Heart left ventricle (tissue), 16 donors: ENCODE data around the gene HYOU1. TPM values are rescaled to one million over a fixed set of nuclear protein-coding genes. Genes with fewer than 3 reads are reported as not detected.

Experiments
- ATAC-seq, 4 donors: fragments of 200-7000 bp; cut with Tn5 transposase; one replicate each; pipeline ENCODE4 v1.9.1; 2020 to 2022; ENCODE audit warnings: moderate library complexity in 4 of 4, mild to moderate bottlenecking in 3 of 4, moderate number of reproducible peaks in 1 of 4
- DNase-seq, 5 donors: peaks; one replicate each; pipeline ENCODE4 v3.0.0-alpha.2; 2020
- H3K27ac ChIP-seq, 12 donors: fragments of 200-600 bp; sonication (generic) in 4 of 12; one replicate each; pipeline versions ENCODE4 v1.5.0 to v1.8.0; 2016 to 2022; ENCODE audit warnings: mild to moderate bottlenecking in 2 of 12
- H3K27me3 ChIP-seq, 9 donors: fragments of 200-600 bp; sonication (generic) in 2 of 9; one replicate each; pipeline versions ENCODE4 v1.5.1 to v1.8.0; 2016 to 2022; ENCODE audit warnings: mild to moderate bottlenecking in 3 of 9
- H3K36me3 ChIP-seq, 9 donors: fragments of 200-600 bp; sonication (generic) in 2 of 9; one replicate each; pipeline versions ENCODE4 v1.5.0 to v1.8.0; 2018 to 2022; ENCODE audit warnings: mild to moderate bottlenecking in 2 of 9
- H3K4me1 ChIP-seq, 12 donors: fragments of 200-600 bp; sonication (generic) in 4 of 12; one replicate each; pipeline versions ENCODE4 v1.5.0 to v1.8.0; 2016 to 2022; ENCODE audit warnings: mild to moderate bottlenecking in 3 of 12
- H3K4me3 ChIP-seq, 12 donors: fragments of 200-600 bp; sonication (generic) in 4 of 12; one replicate each; pipeline versions ENCODE4 v1.5.0 to v1.8.0; 2017 to 2022; ENCODE audit warnings: mild to moderate bottlenecking in 9 of 12, moderate library complexity in 4 of 12
- H3K9me3 ChIP-seq, 12 donors: fragments of 200-600 bp; sonication (generic) in 4 of 12; one replicate each; pipeline versions ENCODE4 v1.5.0 to v1.8.0; 2016 to 2022; ENCODE audit warnings: mild to moderate bottlenecking in 1 of 12
- POLR2A ChIP-seq, 2 donors: fragments of 450-650 bp; IDR thresholded peaks; one replicate each; pipeline ENCODE4 v1.6.1; 2017; ENCODE audit warnings: antibody characterized with exemption in 2 of 2, mild to moderate bottlenecking in 2 of 2, moderate library complexity in 2 of 2
- WGBS, 4 donors: extraction: QIAGEN DNeasy Blood & Tissue Kit in 2 of 4; methylation state at CpG; one replicate each; pipeline versions ENCODE4 v1.1.5 to v1.1.7; 2013 to 2018; 5-methylcytosine and 5-hydroxymethylcytosine counted together
- intact Hi-C, 10 donors: fragments of 100-400 bp; cut with DNase I; formaldehyde crosslinking; loops; one replicate each; pipeline versions ENCODE4 v1.11.1 to v1.14.2; 2022
- microRNA-seq, 4 donors: library from miRNA; unstranded; fragments of <30 nt; microRNA quantifications; one replicate each; pipeline versions ENCODE4 to v1.2.0, GENCODE V29; 2017 to 2020
- polyA plus RNA-seq, 2 donors: library from polyadenylated mRNA; stranded (reverse); fragments of 200-250 nt; gene quantifications; one replicate each; pipeline ENCODE4 v1.2.3, GENCODE V29; 2013
- total RNA-seq, 9 donors: library from RNA; depleted of rRNA in 2 of 9; stranded (reverse); fragments of >200 nt in 2 of 9; fragmentation: NEBNext Ultra II Directional in 3 of 9; extraction: Animal tissue kit (Norgen Biotek cat#: 25700) in 3 of 9; gene quantifications; one replicate each; pipeline versions ENCODE4 v1.1.0 to v1.2.4, GENCODE V29; 2016 to 2023
- TF ChIP-seq, protein P1 (sequence below), 12 donors: fragments of 200-600 bp; sonication (generic) in 4 of 12; IDR thresholded peaks; one replicate each; pipeline versions ENCODE4 v1.5.0 to v1.8.0; 2018 to 2022; ENCODE audit warnings: antibody characterized with exemption in 12 of 12, mild to moderate bottlenecking in 5 of 12
- donor health status: ischemic (EF 13 %, LVEDD 7.1; RV severe dilation, severe dysfunction).
- donor health status: healthy with polysubstance abuse.
- donor health status: DM: no; HTN: yes; CAD: no.
- donor health status: DM: no; HTN: no; CAD: no.
- donor health status: ischemic (EF 25% LVEDD 6.9; RV normal size, moderate dysfunction).
- donor health status: ischemic (EF 25% LVEDD 5.7; RV mildly dilated, moderate dysfunction).
- donor health status: healthy.
- donor health status: DM: yes; HTN: yes; CAD: no.
- donor health status: ischemic (EF 35%, LVEDD 5.7; RV mildly dilated, moderate dysfunction).
- donor health status: nonischemic (EF 11% LVEDD 7.7; RV severe dilation, severe dysfunction).
- donor health status: DM: yes; HTN: yes; CAD: no.
- donor health status: PGD.
- donor health status: ischemic (EF 29% LVEDD 5.4; RV normal size, mild dysfunction).
- donor health status: nonischemic (EF 23%, LVEDD 6.1; RV moderate dilation, normal function).

Gene HYOU1
- total and polyA plus RNA-seq, 11 donors: 34.7 to 260 (median 68.6) TPM

DNA sequence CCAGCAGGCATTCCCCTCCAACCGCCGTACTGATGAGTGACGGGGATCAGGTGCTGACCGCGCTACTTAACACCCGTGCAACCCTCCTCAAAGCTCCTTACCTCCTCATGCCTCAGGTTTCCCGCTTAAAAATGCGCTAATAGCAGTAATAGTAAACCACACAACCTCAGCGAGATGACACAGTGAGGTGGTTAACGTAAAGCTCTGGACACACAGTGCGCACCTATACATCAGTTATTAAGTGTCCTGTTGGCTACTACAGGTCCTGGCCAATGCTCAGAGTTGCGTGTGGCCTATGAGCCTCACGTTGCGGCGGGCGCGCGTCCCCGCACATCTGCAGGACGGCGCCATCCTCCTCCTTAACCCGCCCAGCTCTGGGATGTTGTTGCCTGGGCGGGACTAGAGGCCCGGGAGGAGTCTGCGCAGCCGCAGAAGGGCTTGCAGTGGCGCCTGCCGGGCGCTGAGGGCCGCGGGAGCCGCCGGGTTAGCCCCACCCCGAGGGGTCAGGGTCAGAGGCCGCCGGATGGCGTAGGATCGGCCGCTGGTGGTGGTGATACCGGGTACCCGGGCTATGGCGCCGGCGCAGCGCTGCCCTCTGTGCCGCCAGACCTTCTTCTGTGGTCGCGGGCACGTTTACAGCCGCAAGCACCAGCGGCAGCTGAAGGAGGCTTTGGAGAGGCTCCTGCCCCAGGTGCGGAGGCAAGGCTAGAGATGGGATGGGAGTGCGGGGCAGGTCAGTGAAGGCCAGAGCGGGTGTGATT, 59.2 kb downstream of the HYOU1 start, which contains the start of gene CENATAC:
CENATAC (plus strand) TSS at position 512 of the 761 bp plus-strand sequence; CDS start at position 572, 60 bp downstream.
- ATAC-seq (peak; percentile 98 to 100 (median 100)), DNase-seq (peak; percentile 95 to 98 (median 97))
- intact Hi-C loops: loop anchor here in 2 of 10 donors (2.0 kb wide), 2 partner anchors 21 to 33 kb away; partner anchors contain the start of genes RPS25 (in 1 of the 2), SLC37A4 (in 1 of the 2) and TRAPPC4 (in 1 of the 2)
- TF ChIP-seq POLR2A (IDR thresholded peaks at IDR 0.05): peak in 1 of 2 donors; percentile 95
- TF ChIP-seq, protein P1, sequence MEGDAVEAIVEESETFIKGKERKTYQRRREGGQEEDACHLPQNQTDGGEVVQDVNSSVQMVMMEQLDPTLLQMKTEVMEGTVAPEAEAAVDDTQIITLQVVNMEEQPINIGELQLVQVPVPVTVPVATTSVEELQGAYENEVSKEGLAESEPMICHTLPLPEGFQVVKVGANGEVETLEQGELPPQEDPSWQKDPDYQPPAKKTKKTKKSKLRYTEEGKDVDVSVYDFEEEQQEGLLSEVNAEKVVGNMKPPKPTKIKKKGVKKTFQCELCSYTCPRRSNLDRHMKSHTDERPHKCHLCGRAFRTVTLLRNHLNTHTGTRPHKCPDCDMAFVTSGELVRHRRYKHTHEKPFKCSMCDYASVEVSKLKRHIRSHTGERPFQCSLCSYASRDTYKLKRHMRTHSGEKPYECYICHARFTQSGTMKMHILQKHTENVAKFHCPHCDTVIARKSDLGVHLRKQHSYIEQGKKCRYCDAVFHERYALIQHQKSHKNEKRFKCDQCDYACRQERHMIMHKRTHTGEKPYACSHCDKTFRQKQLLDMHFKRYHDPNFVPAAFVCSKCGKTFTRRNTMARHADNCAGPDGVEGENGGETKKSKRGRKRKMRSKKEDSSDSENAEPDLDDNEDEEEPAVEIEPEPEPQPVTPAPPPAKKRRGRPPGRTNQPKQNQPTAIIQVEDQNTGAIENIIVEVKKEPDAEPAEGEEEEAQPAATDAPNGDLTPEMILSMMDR (IDR thresholded peaks at IDR 0.05): peak in 4 of 12 donors; percentile 9 to 43 (median 28)
- WGBS, 4 donors: 0% methylated on average over 21 to 54 of the region's 54 CpGs
- H3K36me3 ChIP-seq: peaks cover 0 to 40% (median 31%) of the 10 kb centered on the region in 9 donors
- no peaks in the 10 kb centered on the region for H3K9me3 ChIP-seq
- H3K4me1 ChIP-seq: peaks cover 0 to 23% (median 17%) of the 10 kb centered on the region in 12 donors
- H3K27ac ChIP-seq: peak within 1 kb of the TSS; percentile 57 to 91 (median 84)
- H3K4me3 ChIP-seq: peak within 1 kb of the TSS; percentile 53 to 95 (median 87)
- H3K27me3 ChIP-seq: no peaks in the 10 kb centered on the region

DNA sequence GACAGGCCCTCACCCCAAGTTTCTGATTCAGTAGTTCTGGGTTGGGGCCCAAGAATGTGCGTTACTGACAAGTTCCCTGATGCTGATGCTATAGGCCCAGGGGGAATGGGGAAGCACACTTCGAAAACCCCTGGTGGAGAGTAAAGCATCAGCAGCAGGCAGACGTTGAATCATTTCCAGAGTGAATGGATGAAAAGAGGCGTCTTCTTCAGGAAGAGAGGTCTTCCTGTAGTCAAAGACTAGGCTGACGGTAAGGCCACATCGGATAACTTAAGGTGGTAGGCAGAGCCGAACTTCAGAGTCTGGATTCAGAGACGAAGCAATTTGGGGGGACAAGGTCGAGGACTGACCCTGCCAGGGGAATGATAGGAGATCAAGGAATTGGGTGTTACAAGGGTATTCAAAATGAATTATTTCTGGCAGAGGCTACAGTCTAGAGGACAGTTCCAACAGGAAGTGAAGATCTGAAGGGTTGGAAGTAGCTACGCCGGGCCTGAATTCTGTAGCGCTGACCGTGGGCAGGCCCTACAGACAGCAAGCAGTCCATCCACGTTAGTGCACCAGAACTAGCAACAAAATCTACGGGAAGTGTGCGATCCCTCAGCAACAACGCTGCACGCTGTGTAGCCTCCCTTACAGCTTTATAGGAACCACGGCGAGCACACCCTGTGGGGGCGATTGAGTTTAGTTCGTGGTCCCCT, 59.9 kb downstream of the HYOU1 start:
- intact Hi-C loops: no loop called here
- no peaks in the 10 kb centered on the region for H3K27me3 ChIP-seq
- no peak for TF ChIP-seq POLR2A (IDR thresholded peaks at IDR 0.05)
- TF ChIP-seq, protein P1 (IDR thresholded peaks at IDR 0.05): no peak
- H3K4me1 ChIP-seq: peaks cover 0 to 23% (median 17%) of the 10 kb centered on the region in 12 donors
- WGBS, 4 donors: 16 to 19% (median 17%) methylated on average over 22 of the region's 22 CpGs
- ATAC-seq: peak; percentile 12 to 32 (median 22)
- H3K27ac ChIP-seq: peak overlapping the region in 11 of 12 donors; percentile 72 to 91 (median 85)
- peaks cover 0 to 33% (median 24%) of the 10 kb centered on the region in 9 donors for H3K36me3 ChIP-seq
- peak overlapping the region; percentile 53 to 95 (median 87) for H3K4me3 ChIP-seq
- no peaks in the 10 kb centered on the region for H3K9me3 ChIP-seq
- DNase-seq: peak in 1 of 5 donors; percentile 38

Small RNA genes within 50 kb of the gene (microRNA-seq; reads per million reads assigned to microRNA genes)
- 0 to 0.41 (median 0.19) reads per million in 4 donors for gene MIR3656

Other genes with a start within 250 kb of the HYOU1 start
- gene CXCR5, start 173.3 kb downstream of the HYOU1 start, total RNA-seq: under 1 TPM in 1 of 9 donors, not detected in 8; 0.11 TPM
- under 1 TPM; 0.25 to 0.27 TPM for gene CXCR5, start 173.3 kb downstream of the HYOU1 start, polyA plus RNA-seq
- 10 to 100 TPM; 33.4 to 80.3 (median 44.3) TPM for gene BCL9L, start 131.3 kb downstream of the HYOU1 start, total RNA-seq
- 100 to 1,000 TPM in 1 of 2 donors, 10 to 100 TPM in 1; 28.0 to 102 TPM for gene BCL9L, start 131.3 kb downstream of the HYOU1 start, polyA plus RNA-seq
- gene UPK2, start 100.9 kb downstream of the HYOU1 start, total RNA-seq: not detected
- not detected for gene UPK2, start 100.9 kb downstream of the HYOU1 start, polyA plus RNA-seq
- gene FOXR1, start 85.4 kb downstream of the HYOU1 start, total RNA-seq: not detected
- not detected for gene FOXR1, start 85.4 kb downstream of the HYOU1 start, polyA plus RNA-seq
- 10 to 100 TPM in 6 of 9 donors, 1 to 10 TPM in 3; 7.9 to 15.8 (median 11.7) TPM for gene CENATAC, start 59.1 kb downstream of the HYOU1 start, total RNA-seq
- gene CENATAC, start 59.1 kb downstream of the HYOU1 start, polyA plus RNA-seq: 10 to 100 TPM in 1 of 2 donors, 1 to 10 TPM in 1; 9.5 to 27.3 TPM
- gene RPS25, start 38.9 kb downstream of the HYOU1 start, total RNA-seq: 1,000 to 10,000 TPM in 2 of 9 donors, 100 to 1,000 TPM in 7; 719 to 1,307 (median 821) TPM
- 1,000 to 10,000 TPM; 1,773 to 1,882 TPM for gene RPS25, start 38.9 kb downstream of the HYOU1 start, polyA plus RNA-seq
- gene TRAPPC4, start 38.4 kb downstream of the HYOU1 start, total RNA-seq: 10 to 100 TPM; 31.9 to 57.1 (median 44.4) TPM
- 10 to 100 TPM; 21.5 to 74.8 TPM for gene TRAPPC4, start 38.4 kb downstream of the HYOU1 start, polyA plus RNA-seq
- 10 to 100 TPM in 3 of 9 donors, 1 to 10 TPM in 6; 4.5 to 18.5 (median 7.7) TPM for gene SLC37A4, start 26.3 kb downstream of the HYOU1 start, total RNA-seq
- 10 to 100 TPM in 1 of 2 donors, 1 to 10 TPM in 1; 7.4 to 10.1 TPM for gene SLC37A4, start 26.3 kb downstream of the HYOU1 start, polyA plus RNA-seq
- 10 to 100 TPM; 18.7 to 33.3 (median 21.5) TPM for gene VPS11, start 10.6 kb upstream of the HYOU1 start, total RNA-seq
- 10 to 100 TPM; 21.7 to 27.1 TPM for gene VPS11, start 10.6 kb upstream of the HYOU1 start, polyA plus RNA-seq
- gene HMBS, start 27.7 kb upstream of the HYOU1 start, total RNA-seq: 10 to 100 TPM in 8 of 9 donors, 1 to 10 TPM in 1; 8.1 to 24.1 (median 16.6) TPM
- 10 to 100 TPM; 28.8 to 34.0 TPM for gene HMBS, start 27.7 kb upstream of the HYOU1 start, polyA plus RNA-seq
- gene DPAGT1, start 44.6 kb upstream of the HYOU1 start, total RNA-seq: 10 to 100 TPM; 11.2 to 32.4 (median 16.5) TPM
- gene DPAGT1, start 44.6 kb upstream of the HYOU1 start, polyA plus RNA-seq: 10 to 100 TPM; 13.4 to 32.9 TPM
- 10 to 100 TPM in 5 of 9 donors, 1 to 10 TPM in 4; 7.1 to 18.3 (median 11.2) TPM for gene C2CD2L, start 50.1 kb upstream of the HYOU1 start, total RNA-seq
- 10 to 100 TPM in 1 of 2 donors, 1 to 10 TPM in 1; 6.6 to 17.7 TPM for gene C2CD2L, start 50.1 kb upstream of the HYOU1 start, polyA plus RNA-seq
- 10 to 100 TPM in 7 of 9 donors, 1 to 10 TPM in 2; 9.4 to 16.3 (median 12.8) TPM for gene HINFP, start 64.4 kb upstream of the HYOU1 start, total RNA-seq
- gene HINFP, start 64.4 kb upstream of the HYOU1 start, polyA plus RNA-seq: 10 to 100 TPM; 10.8 to 12.9 TPM
- 1 to 10 TPM in 4 of 9 donors, under 1 TPM in 5; 0.38 to 2.1 (median 0.98) TPM for gene ABCG4, start 91.8 kb upstream of the HYOU1 start, total RNA-seq
- 1 to 10 TPM in 1 of 2 donors, under 1 TPM in 1; 0.25 to 1.1 TPM for gene ABCG4, start 91.8 kb upstream of the HYOU1 start, polyA plus RNA-seq
- 10 to 100 TPM; 19.7 to 47.0 (median 30.7) TPM for gene NLRX1, start 111.5 kb upstream of the HYOU1 start, total RNA-seq
- gene NLRX1, start 111.5 kb upstream of the HYOU1 start, polyA plus RNA-seq: 10 to 100 TPM; 10.6 to 13.7 TPM
- gene NHERF4, start 128.3 kb upstream of the HYOU1 start, total RNA-seq: 1 to 10 TPM in 1 of 9 donors, not detected in 8; 3.7 TPM
- not detected for gene NHERF4, start 128.3 kb upstream of the HYOU1 start, polyA plus RNA-seq
- 10 to 100 TPM in 3 of 9 donors, 1 to 10 TPM in 6; 6.1 to 20.4 (median 9.5) TPM for gene CBL, start 149.1 kb upstream of the HYOU1 start, total RNA-seq
- gene CBL, start 149.1 kb upstream of the HYOU1 start, polyA plus RNA-seq: 1 to 10 TPM; 3.1 to 5.8 TPM